GM23248 (cell line): ENCODE measurements around the gene SNAI3.

Experiments used
- EZH2 ChIP-seq: fragments of 200-600 bp; sonication (generic); IDR thresholded peaks from 2 replicates; pipeline ENCODE4 v1.6.1; 2018; ENCODE audit warnings: antibody characterized with exemption, mild to moderate bottlenecking; ENCODE audit not compliant: insufficient read depth, poor library complexity, severe bottlenecking
- EZH2phosphoT487 ChIP-seq: fragments of 200-600 bp; sonication (generic); IDR thresholded peaks from 2 replicates; pipeline ENCODE4 v1.6.1; 2018; ENCODE audit warnings: antibody characterized with exemption, moderate library complexity, mild to moderate bottlenecking, low read depth; ENCODE audit not compliant: insufficient read depth

DNA sequence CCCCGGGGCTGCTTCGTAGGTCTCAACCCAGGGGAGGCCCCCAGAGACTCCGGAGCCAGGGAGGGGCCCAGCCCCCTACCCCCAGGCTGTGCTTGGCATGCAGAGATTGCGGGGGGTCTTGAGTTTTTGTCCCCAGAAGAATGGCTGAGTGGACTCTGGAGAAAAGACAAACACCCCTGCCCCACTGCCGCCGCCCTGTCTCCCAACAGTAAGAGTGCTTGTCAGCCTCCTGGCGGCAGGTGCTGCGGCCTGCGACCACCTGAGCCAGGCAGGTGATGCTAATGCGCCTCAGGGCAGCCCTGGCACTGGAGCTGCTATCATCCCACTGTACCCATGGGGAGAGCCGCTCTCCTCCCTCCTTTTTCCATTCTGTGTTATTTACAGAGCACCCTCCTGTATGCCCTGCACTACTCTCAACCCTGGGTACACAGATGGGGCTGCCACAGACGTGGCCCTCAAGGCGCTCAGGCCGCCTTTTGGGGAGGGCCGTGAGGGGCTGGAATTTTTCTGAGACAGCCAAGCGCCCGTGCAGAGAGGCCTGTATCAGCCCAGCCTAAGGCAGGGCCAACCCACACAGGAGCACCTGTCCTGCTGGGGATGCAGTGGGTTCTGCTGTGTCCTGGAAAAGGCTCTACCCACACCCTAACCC lies 50.5 kb downstream of the SNAI3 start:
- TF ChIP-seq EZH2: no peak
- no peak for TF ChIP-seq EZH2phosphoT487
